ENCODE data around the gene ZNF493.

DNA sequence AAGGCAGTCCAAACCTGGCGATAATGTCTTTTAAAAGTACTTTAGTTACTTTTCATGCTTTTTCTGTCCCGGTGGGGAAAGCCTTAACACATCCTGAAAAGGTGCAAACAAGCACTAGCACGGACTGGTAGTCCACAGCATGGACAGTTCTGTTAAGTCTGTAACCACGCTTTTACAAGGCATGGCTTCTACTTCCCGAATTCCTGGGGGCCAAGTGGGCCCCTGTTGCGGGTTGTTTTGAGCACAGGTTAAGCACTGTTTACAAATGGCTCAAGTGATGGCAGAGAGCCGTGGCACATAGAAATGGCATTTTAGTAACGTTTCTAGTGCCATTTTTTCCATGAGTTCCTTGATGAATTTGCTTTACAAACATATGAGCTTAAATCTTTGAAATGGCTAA is 37.6 kb downstream of the ZNF493 start:
- TF ChIP-seq POLR2A (IDR thresholded peaks at IDR 0.05), result no peak
- TF ChIP-seq, protein P1, sequence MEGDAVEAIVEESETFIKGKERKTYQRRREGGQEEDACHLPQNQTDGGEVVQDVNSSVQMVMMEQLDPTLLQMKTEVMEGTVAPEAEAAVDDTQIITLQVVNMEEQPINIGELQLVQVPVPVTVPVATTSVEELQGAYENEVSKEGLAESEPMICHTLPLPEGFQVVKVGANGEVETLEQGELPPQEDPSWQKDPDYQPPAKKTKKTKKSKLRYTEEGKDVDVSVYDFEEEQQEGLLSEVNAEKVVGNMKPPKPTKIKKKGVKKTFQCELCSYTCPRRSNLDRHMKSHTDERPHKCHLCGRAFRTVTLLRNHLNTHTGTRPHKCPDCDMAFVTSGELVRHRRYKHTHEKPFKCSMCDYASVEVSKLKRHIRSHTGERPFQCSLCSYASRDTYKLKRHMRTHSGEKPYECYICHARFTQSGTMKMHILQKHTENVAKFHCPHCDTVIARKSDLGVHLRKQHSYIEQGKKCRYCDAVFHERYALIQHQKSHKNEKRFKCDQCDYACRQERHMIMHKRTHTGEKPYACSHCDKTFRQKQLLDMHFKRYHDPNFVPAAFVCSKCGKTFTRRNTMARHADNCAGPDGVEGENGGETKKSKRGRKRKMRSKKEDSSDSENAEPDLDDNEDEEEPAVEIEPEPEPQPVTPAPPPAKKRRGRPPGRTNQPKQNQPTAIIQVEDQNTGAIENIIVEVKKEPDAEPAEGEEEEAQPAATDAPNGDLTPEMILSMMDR (IDR thresholded peaks at IDR 0.05), result no peak

Measured in sigmoid colon (tissue), 3 donors.